PFSK-1 (cell line): ENCODE measurements around the gene TCF7.

Experiments
- FOXP2 ChIP-seq: optimal IDR thresholded peaks from 2 replicates; pipeline ENCODE3; 2011; ENCODE audit warnings: borderline replicate concordance, control low read depth, inconsistent platforms; ENCODE audit not compliant: insufficient read depth; ENCODE audit errors: extremely low read length, extremely low read depth
- POLR2AphosphoS5 ChIP-seq: IDR thresholded peaks from 2 replicates; pipeline ENCODE4 v1.6.1; 2012; ENCODE audit warnings: low read depth, mild to moderate bottlenecking, control low read depth, low read length, moderate library complexity
- REST ChIP-seq, 2 experiments: IDR thresholded peaks; 2 replicates each; pipeline versions ENCODE4 v1.6.1 to v1.8.0; 2011 to 2012; ENCODE audit warnings: low read depth in 2 of 2, low read length in 2 of 2, control low read depth in 1 of 2, inconsistent platforms in 1 of 2, mild to moderate bottlenecking in 1 of 2, moderate library complexity in 1 of 2; ENCODE audit not compliant: insufficient read depth in 1 of 2
- SIN3A ChIP-seq: IDR thresholded peaks from 2 replicates; pipeline ENCODE4 v1.6.1; 2012; ENCODE audit warnings: mild to moderate bottlenecking, low read length, moderate library complexity, borderline replicate concordance; ENCODE audit not compliant: insufficient read depth
- TAF1 ChIP-seq: IDR thresholded peaks from 2 replicates; pipeline ENCODE4 v1.6.1; 2012; ENCODE audit warnings: low read length, control low read depth, borderline replicate concordance; ENCODE audit not compliant: insufficient read depth

Gene TCF7

GRCh38 chr5:134086225-134086942 lies 28.1 kb upstream of the TCF7 start:
- TF ChIP-seq TAF1 (no peak), FOXP2 (no peak), SIN3A (no peak), POLR2AphosphoS5 (no peak), REST (IDR thresholded peaks at IDR 0.05; ENCODE audit: insufficient read depth in 1 of 2, low read depth in 2 of 2, low read length in 2 of 2) (no peak)

GRCh38 chr5:134086943-134087305 lies 27.6 kb upstream of the TCF7 start:
- TF ChIP-seq POLR2AphosphoS5 (no peak), TAF1 (no peak), REST (IDR thresholded peaks at IDR 0.05; ENCODE audit: insufficient read depth in 1 of 2, low read depth in 2 of 2, low read length in 2 of 2) (no peak), FOXP2 (no peak), SIN3A (no peak)

- no peak for TF ChIP-seq FOXP2
Measured at GRCh38 chr5:134088291-134088690, 26.2 kb upstream of the TCF7 start.

- TF ChIP-seq SIN3A (no peak), REST (IDR thresholded peaks at IDR 0.05; ENCODE audit: insufficient read depth in 1 of 2, low read depth in 2 of 2, low read length in 2 of 2) (no peak), POLR2AphosphoS5 (no peak), FOXP2 (no peak), TAF1 (no peak)
Measured at GRCh38 chr5:134088994-134089560, 25.4 kb upstream of the TCF7 start.

- TF ChIP-seq TAF1, result no peak
- no peak for TF ChIP-seq POLR2AphosphoS5
- TF ChIP-seq REST (IDR thresholded peaks at IDR 0.05; ENCODE audit: insufficient read depth in 1 of 2, low read depth in 2 of 2, low read length in 2 of 2), result no peak
- TF ChIP-seq SIN3A, result no peak
- no peak for TF ChIP-seq FOXP2
Measured at GRCh38 chr5:134090522-134090921, 24.0 kb upstream of the TCF7 start.
